Uterus (tissue), 4 donors: ENCODE data around the gene MYMX. TPM values are rescaled to one million over a fixed set of nuclear protein-coding genes. Genes with fewer than 3 reads are reported as not detected.

ENCODE experiments used
- DNase-seq, 2 donors: peaks; one replicate each; pipeline ENCODE4 v3.0.0-alpha.2; 2019 to 2020
- H3K27ac ChIP-seq, 2 donors: fragments of 200-600 bp; sonication (generic); 1 replicate in 1 of 2; 2 replicates in 1 of 2; pipeline ENCODE4 v1.5.1; 2016 to 2018
- H3K27me3 ChIP-seq, 2 donors: fragments of 200-600 bp; sonication (generic); one replicate each; pipeline ENCODE4 v1.5.1; 2018 to 2019; ENCODE audit warnings: control low read depth in 1 of 2
- H3K36me3 ChIP-seq, 2 donors: fragments of 200-600 bp; sonication (generic); one replicate each; pipeline ENCODE4 v1.5.1; 2019; ENCODE audit warnings: control low read depth in 1 of 2
- H3K4me1 ChIP-seq, 2 donors: fragments of 200-600 bp; sonication (generic); one replicate each; pipeline ENCODE4 v1.5.1; 2018 to 2019; ENCODE audit warnings: control low read depth in 1 of 2
- H3K4me3 ChIP-seq, 2 donors: fragments of 200-600 bp; sonication (generic); 1 replicate in 1 of 2; 2 replicates in 1 of 2; pipeline ENCODE4 v1.5.1; 2018 to 2019; ENCODE audit warnings: mild to moderate bottlenecking in 1 of 2
- H3K9me3 ChIP-seq, 2 donors: fragments of 200-600 bp; sonication (generic); one replicate each; pipeline ENCODE4 v1.5.1; 2019; ENCODE audit warnings: control low read depth in 1 of 2
- CTCF ChIP-seq, 4 experiments: fragments of 200-600 bp in 2 of 4; fragments of 450-650 bp in 2 of 4; sonication (generic) in 2 of 4; IDR thresholded peaks; one replicate each; pipeline ENCODE4 v1.5.1; 2016 to 2019; ENCODE audit warnings: antibody characterized with exemption in 4 of 4, mild to moderate bottlenecking in 2 of 4, moderate library complexity in 1 of 4
- POLR2A ChIP-seq, 2 donors: fragments of 450-650 bp; IDR thresholded peaks; one replicate each; pipeline ENCODE4 v1.6.1; 2016; ENCODE audit warnings: antibody characterized with exemption in 2 of 2, mild to moderate bottlenecking in 1 of 2, moderate library complexity in 1 of 2
- intact Hi-C: fragments of 100-400 bp; cut with DNase I; formaldehyde crosslinking; loops from one replicate; pipeline ENCODE4 v1.15.1; 2023; ENCODE audit warnings: low total_unique reads
- total RNA-seq, 4 donors: library from RNA; depleted of rRNA in 3 of 4; stranded (reverse); fragments of >200 nt in 3 of 4; gene quantifications; one replicate each; pipeline versions ENCODE4 v1.1.0 to v1.2.4, GENCODE V29; 2014 to 2023
- donor health status: DM: yes; HTN: yes; CAD: no.

The MYMX gene
- total RNA-seq, 4 donors from 2014 or later, result not detected

- H3K36me3 ChIP-seq, result no peaks in the 10 kb centered on the region
- H3K27ac ChIP-seq, result no peak overlapping the region
- H3K9me3 ChIP-seq, result no peaks in the 10 kb centered on the region
- no peak overlapping the region for H3K4me3 ChIP-seq
- intact Hi-C loops, result no loop called here
- no peaks in the 10 kb centered on the region for H3K27me3 ChIP-seq
- TF ChIP-seq CTCF (IDR thresholded peaks at IDR 0.05) (no peak), POLR2A (IDR thresholded peaks at IDR 0.05) (no peak)
- no peak for DNase-seq
- H3K4me1 ChIP-seq, result no peaks in the 10 kb centered on the region
Measured at GRCh38 chr6:44188819-44189218, 27.9 kb upstream of the MYMX start.

- intact Hi-C loops, result no loop called here
- DNase-seq, result no peak
Measured at GRCh38 chr6:44189257-44189656, 27.5 kb upstream of the MYMX start.

GRCh38 chr6:44190715-44191114 is 26.0 kb upstream of the MYMX start:
- DNase-seq, result no peak
- no peak overlapping the region for H3K27ac ChIP-seq
- TF ChIP-seq CTCF (IDR thresholded peaks at IDR 0.05) (no peak), POLR2A (IDR thresholded peaks at IDR 0.05) (no peak)

More at GRCh38 chr6:44189257-44189656, 27.5 kb upstream of the MYMX start:
- Histone ChIP-seq H3K4me1 (no peaks in the 10 kb centered on the region), H3K36me3 (no peaks in the 10 kb centered on the region), H3K27me3 (no peaks in the 10 kb centered on the region), H3K4me3 (no peak overlapping the region), H3K9me3 (no peaks in the 10 kb centered on the region), H3K27ac (no peak overlapping the region)
- TF ChIP-seq POLR2A (IDR thresholded peaks at IDR 0.05) (no peak), CTCF (IDR thresholded peaks at IDR 0.05) (no peak)

GRCh38 chr6:44192428-44193041 is 24.2 kb upstream of the MYMX start:
- no peak for DNase-seq
- Histone ChIP-seq H3K27ac (peak overlapping the region; percentile 22 to 45), H3K36me3 (no peaks in the 10 kb centered on the region), H3K27me3 (no peaks in the 10 kb centered on the region), H3K4me3 (no peak overlapping the region), H3K4me1 (no peaks in the 10 kb centered on the region), H3K9me3 (no peaks in the 10 kb centered on the region)
- no peak for TF ChIP-seq POLR2A (IDR thresholded peaks at IDR 0.05)
- TF ChIP-seq CTCF (IDR thresholded peaks at IDR 0.05), result no peak
- intact Hi-C loops, result no loop called here

More at GRCh38 chr6:44190715-44191114, 26.0 kb upstream of the MYMX start:
- H3K4me3 ChIP-seq, result no peak overlapping the region
- no peaks in the 10 kb centered on the region for H3K4me1 ChIP-seq
- no peaks in the 10 kb centered on the region for H3K9me3 ChIP-seq
- H3K27me3 ChIP-seq, result no peaks in the 10 kb centered on the region
- intact Hi-C loops, result no loop called here
- H3K36me3 ChIP-seq, result no peaks in the 10 kb centered on the region

- Histone ChIP-seq H3K4me3 (no peak overlapping the region), H3K36me3 (no peaks in the 10 kb centered on the region), H3K27me3 (no peaks in the 10 kb centered on the region), H3K4me1 (no peaks in the 10 kb centered on the region), H3K9me3 (no peaks in the 10 kb centered on the region), H3K27ac (no peak overlapping the region)
- TF ChIP-seq CTCF (IDR thresholded peaks at IDR 0.05) (no peak), POLR2A (IDR thresholded peaks at IDR 0.05) (no peak)
- intact Hi-C loops, result no loop called here
- no peak for DNase-seq
Measured at GRCh38 chr6:44193307-44193910, 23.3 kb upstream of the MYMX start.
